HUES6 (cell line): ENCODE data around the gene CHCHD6.

Experiments
- H3K27ac ChIP-seq: 2 replicates; pipeline ENCODE4 v1.7.0; 2013; ENCODE audit warnings: low read depth, mild to moderate bottlenecking, low read length, inconsistent platforms
- H3K27me3 ChIP-seq: 2 replicates; pipeline ENCODE4 v1.6.1; 2013; ENCODE audit warnings: low read length; ENCODE audit not compliant: control insufficient read depth, insufficient read depth
- H3K36me3 ChIP-seq: 2 replicates; pipeline ENCODE4 v1.6.1; 2013; ENCODE audit warnings: low read length; ENCODE audit not compliant: control insufficient read depth, insufficient read depth
- H3K4me1 ChIP-seq: 2 replicates; pipeline ENCODE4 v1.6.1; 2013; ENCODE audit warnings: low read length; ENCODE audit not compliant: control insufficient read depth, insufficient read depth
- H3K4me3 ChIP-seq: 2 replicates; pipeline ENCODE4 v1.5.1; 2013; ENCODE audit warnings: low read depth, low read length
- H3K9ac ChIP-seq: one replicate; pipeline ENCODE4 v1.6.1; 2013; ENCODE audit warnings: mild to moderate bottlenecking, low read length
- H3K9me3 ChIP-seq: 2 replicates; pipeline ENCODE4 v1.6.1; 2013; ENCODE audit warnings: low read depth, low read length; ENCODE audit not compliant: control insufficient read depth, insufficient read depth

Gene CHCHD6

GRCh38 chr3:126851934-126852333 is 147.9 kb downstream of the CHCHD6 start:
- Histone ChIP-seq H3K36me3 (no peaks in the 10 kb centered on the region), H3K9ac (no peak overlapping the region), H3K27ac (peak overlapping the region; percentile 60; the same call in 1 of the 2 replicates), H3K27me3 (no peaks in the 10 kb centered on the region), H3K4me1 (peaks cover 42% of the 10 kb centered on the region), H3K9me3 (no peaks in the 10 kb centered on the region), H3K4me3 (no peak overlapping the region)

- Histone ChIP-seq H3K27me3 (no peaks in the 10 kb centered on the region), H3K4me1 (peaks cover 42% of the 10 kb centered on the region), H3K27ac (no peak overlapping the region), H3K9ac (no peak overlapping the region), H3K9me3 (no peaks in the 10 kb centered on the region), H3K4me3 (no peak overlapping the region), H3K36me3 (no peaks in the 10 kb centered on the region)
These were observed 148.5 kb downstream of the CHCHD6 start for GRCh38 chr3:126852511-126852910.

- Histone ChIP-seq H3K9me3 (no peaks in the 10 kb centered on the region), H3K36me3 (no peaks in the 10 kb centered on the region), H3K4me1 (peaks cover 52% of the 10 kb centered on the region), H3K4me3 (no peak overlapping the region), H3K27ac (no peak overlapping the region), H3K27me3 (no peaks in the 10 kb centered on the region), H3K9ac (no peak overlapping the region)
These were observed 150.6 kb downstream of the CHCHD6 start for GRCh38 chr3:126854666-126855065.

GRCh38 chr3:126855374-126855773 is 151.3 kb downstream of the CHCHD6 start:
- Histone ChIP-seq H3K4me1 (peaks cover 45% of the 10 kb centered on the region), H3K9me3 (no peaks in the 10 kb centered on the region), H3K9ac (no peak overlapping the region), H3K27ac (no peak overlapping the region), H3K27me3 (no peaks in the 10 kb centered on the region), H3K4me3 (no peak overlapping the region), H3K36me3 (no peaks in the 10 kb centered on the region)

GRCh38 chr3:126857928-126858327 is 153.9 kb downstream of the CHCHD6 start:
- H3K27me3 ChIP-seq, result no peaks in the 10 kb centered on the region
- H3K9ac ChIP-seq, result no peak overlapping the region
- H3K9me3 ChIP-seq, result no peaks in the 10 kb centered on the region
- no peak overlapping the region for H3K4me3 ChIP-seq
- H3K27ac ChIP-seq, result no peak overlapping the region
- no peaks in the 10 kb centered on the region for H3K36me3 ChIP-seq
- peaks cover 19% of the 10 kb centered on the region for H3K4me1 ChIP-seq

GRCh38 chr3:126858401-126858800 is 154.4 kb downstream of the CHCHD6 start:
- H3K9me3 ChIP-seq, result no peaks in the 10 kb centered on the region; the same call in 1 of the 2 replicates
- H3K27ac ChIP-seq, result no peak overlapping the region
- H3K4me3 ChIP-seq, result no peak overlapping the region
- H3K9ac ChIP-seq, result no peak overlapping the region
- no peaks in the 10 kb centered on the region for H3K36me3 ChIP-seq
- peaks cover 17% of the 10 kb centered on the region for H3K4me1 ChIP-seq
- no peaks in the 10 kb centered on the region for H3K27me3 ChIP-seq

GRCh38 chr3:126858887-126859286 is 154.8 kb downstream of the CHCHD6 start:
- H3K9me3 ChIP-seq, result peaks cover 5% of the 10 kb centered on the region; the same call in 1 of the 2 replicates
- H3K27me3 ChIP-seq, result no peaks in the 10 kb centered on the region
- no peak overlapping the region for H3K27ac ChIP-seq
- 0 out of 2 replicates have a peak, but pooled peaks cover 4% of the 10 kb centered on the region for H3K36me3 ChIP-seq
- H3K9ac ChIP-seq, result no peak overlapping the region
- peaks cover 17% of the 10 kb centered on the region for H3K4me1 ChIP-seq
- no peak overlapping the region for H3K4me3 ChIP-seq

GRCh38 chr3:126859415-126860246 is 155.6 kb downstream of the CHCHD6 start:
- no peak overlapping the region for H3K9ac ChIP-seq
- H3K36me3 ChIP-seq, result 0 out of 2 replicates have a peak, but pooled peaks cover 4% of the 10 kb centered on the region
- no peak overlapping the region for H3K27ac ChIP-seq

GRCh38 chr3:126865736-126866135 is 161.7 kb downstream of the CHCHD6 start:
- H3K36me3 ChIP-seq, result 0 out of 2 replicates have a peak, but pooled peaks cover 4% of the 10 kb centered on the region
- no peak overlapping the region for H3K9ac ChIP-seq
- no peak overlapping the region for H3K4me3 ChIP-seq
- H3K4me1 ChIP-seq, result no peaks in the 10 kb centered on the region
- H3K27me3 ChIP-seq, result no peaks in the 10 kb centered on the region
- no peak overlapping the region for H3K27ac ChIP-seq
- peaks cover 11% of the 10 kb centered on the region; the same call in 1 of the 2 replicates for H3K9me3 ChIP-seq

More at GRCh38 chr3:126859415-126860246, 155.6 kb downstream of the CHCHD6 start:
- Histone ChIP-seq H3K4me1 (peaks cover 17% of the 10 kb centered on the region), H3K4me3 (no peak overlapping the region), H3K9me3 (peaks cover 11% of the 10 kb centered on the region; the same call in 1 of the 2 replicates), H3K27me3 (no peaks in the 10 kb centered on the region)

- Histone ChIP-seq H3K4me3 (no peak overlapping the region), H3K27me3 (no peaks in the 10 kb centered on the region), H3K36me3 (0 out of 2 replicates have a peak, but pooled peaks cover 4% of the 10 kb centered on the region), H3K9me3 (peaks cover 11% of the 10 kb centered on the region; the same call in 1 of the 2 replicates), H3K9ac (no peak overlapping the region), H3K27ac (no peak overlapping the region), H3K4me1 (no peaks in the 10 kb centered on the region)
These were observed 162.2 kb downstream of the CHCHD6 start for GRCh38 chr3:126866175-126866759.
